K562 (cell line): ENCODE results near the gene HBM. TPM values are rescaled to one million over a fixed set of nuclear protein-coding genes. Genes with fewer than 3 reads are reported as not detected.

Experiments
- FOXO4 ChIP-seq: fragments of 450-650 bp; formaldehyde crosslinking; IDR thresholded peaks from 2 replicates; pipeline ENCODE4 v1.4.0; 2020; ENCODE audit warnings: mild to moderate bottlenecking, moderate library complexity
- HDAC1 ChIP-seq, 2 experiments: fragments of 450-650 bp; IDR thresholded peaks; 2 replicates each; pipeline ENCODE4 v1.6.1; 2016 to 2017; ENCODE audit warnings: inconsistent platforms in 1 of 2, mild to moderate bottlenecking in 1 of 2, moderate library complexity in 1 of 2
- MTA1 ChIP-seq: fragments of 450-650 bp; IDR thresholded peaks from 2 replicates; pipeline ENCODE4 v1.6.1; 2017; ENCODE audit warnings: borderline replicate concordance
- polyA plus RNA-seq, 8 experiments: library from polyadenylated mRNA; depleted of rRNA in 4 of 8; stranded (reverse) in 5 of 8; unstranded in 3 of 8; fragments of >200 nt; fragmentation: Nextera tagmentation in 2 of 8; fragmentation: Illumina TruSeq in 1 of 8; extraction: Ambion mirVana in 2 of 8; extraction: Trizol in 1 of 8; gene quantifications; 2 replicates each; pipeline versions ENCODE4 v1.2.1 to v1.2.3, GENCODE V29; 2011 to 2014; ENCODE audit warnings: inconsistent platforms in 1 of 8, missing spikeins in 1 of 8
- total RNA-seq, 7 experiments: library from RNA; depleted of rRNA in 6 of 7; stranded (reverse); fragments of >200 nt in 6 of 7; fragmentation: Illumina TruSeq in 2 of 7; extraction: Trizol in 2 of 7; gene quantifications; 2 replicates each; pipeline versions ENCODE4 v1.2.1 to v1.2.3, GENCODE V29; 2011 to 2021; ENCODE audit warnings: low replicate concordance in 1 of 7
- TF ChIP-seq, protein P1 (sequence below), 2 experiments: fragments of 450-650 bp; IDR thresholded peaks; 2 replicates each; pipeline ENCODE4 v1.6.1; 2018; ENCODE audit warnings: mild to moderate bottlenecking in 2 of 2, low read depth in 1 of 2; ENCODE audit not compliant: partially characterized antibody in 2 of 2

The HBM gene
- total and polyA plus RNA-seq, 9 of the 15 experiments (the other 6 are each of a cell fraction or from before 2014, with no cell fraction given) = not detected

DNA sequence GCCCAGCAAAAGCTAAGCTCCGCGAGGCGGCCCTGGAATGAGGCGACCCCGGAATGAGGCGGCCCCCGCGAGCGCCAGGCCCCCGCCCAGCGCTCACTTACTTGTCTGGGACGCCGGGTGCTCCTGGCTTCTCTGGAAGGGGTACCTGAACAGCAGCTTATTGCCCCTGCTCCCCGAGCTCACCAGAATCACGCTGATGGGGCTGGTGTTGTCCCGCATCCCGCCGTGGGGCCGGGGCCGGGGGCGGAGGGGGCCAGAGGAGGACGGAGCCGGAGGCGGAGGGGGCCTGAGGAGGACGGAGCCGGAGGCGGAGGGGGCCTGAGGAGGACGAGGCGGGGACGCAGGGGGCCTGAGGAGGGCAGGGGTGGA, 27.7 kb upstream of the HBM start (continued):
- TF ChIP-seq, protein P1, sequence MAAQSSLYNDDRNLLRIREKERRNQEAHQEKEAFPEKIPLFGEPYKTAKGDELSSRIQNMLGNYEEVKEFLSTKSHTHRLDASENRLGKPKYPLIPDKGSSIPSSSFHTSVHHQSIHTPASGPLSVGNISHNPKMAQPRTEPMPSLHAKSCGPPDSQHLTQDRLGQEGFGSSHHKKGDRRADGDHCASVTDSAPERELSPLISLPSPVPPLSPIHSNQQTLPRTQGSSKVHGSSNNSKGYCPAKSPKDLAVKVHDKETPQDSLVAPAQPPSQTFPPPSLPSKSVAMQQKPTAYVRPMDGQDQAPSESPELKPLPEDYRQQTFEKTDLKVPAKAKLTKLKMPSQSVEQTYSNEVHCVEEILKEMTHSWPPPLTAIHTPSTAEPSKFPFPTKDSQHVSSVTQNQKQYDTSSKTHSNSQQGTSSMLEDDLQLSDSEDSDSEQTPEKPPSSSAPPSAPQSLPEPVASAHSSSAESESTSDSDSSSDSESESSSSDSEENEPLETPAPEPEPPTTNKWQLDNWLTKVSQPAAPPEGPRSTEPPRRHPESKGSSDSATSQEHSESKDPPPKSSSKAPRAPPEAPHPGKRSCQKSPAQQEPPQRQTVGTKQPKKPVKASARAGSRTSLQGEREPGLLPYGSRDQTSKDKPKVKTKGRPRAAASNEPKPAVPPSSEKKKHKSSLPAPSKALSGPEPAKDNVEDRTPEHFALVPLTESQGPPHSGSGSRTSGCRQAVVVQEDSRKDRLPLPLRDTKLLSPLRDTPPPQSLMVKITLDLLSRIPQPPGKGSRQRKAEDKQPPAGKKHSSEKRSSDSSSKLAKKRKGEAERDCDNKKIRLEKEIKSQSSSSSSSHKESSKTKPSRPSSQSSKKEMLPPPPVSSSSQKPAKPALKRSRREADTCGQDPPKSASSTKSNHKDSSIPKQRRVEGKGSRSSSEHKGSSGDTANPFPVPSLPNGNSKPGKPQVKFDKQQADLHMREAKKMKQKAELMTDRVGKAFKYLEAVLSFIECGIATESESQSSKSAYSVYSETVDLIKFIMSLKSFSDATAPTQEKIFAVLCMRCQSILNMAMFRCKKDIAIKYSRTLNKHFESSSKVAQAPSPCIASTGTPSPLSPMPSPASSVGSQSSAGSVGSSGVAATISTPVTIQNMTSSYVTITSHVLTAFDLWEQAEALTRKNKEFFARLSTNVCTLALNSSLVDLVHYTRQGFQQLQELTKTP (IDR thresholded peaks at IDR 0.05; ENCODE audit: low read depth in 1 of 2, partially characterized antibody in 2 of 2) = peak in 1 of 2 experiments; percentile 5
- peak; percentile 74; the same call in 1 of the 2 replicates for TF ChIP-seq MTA1
- TF ChIP-seq HDAC1 (IDR thresholded peaks at IDR 0.05) = 0 out of 4 replicates have a peak, but pooled peaks of 1 of the 2 experiments have one; percentile 17
- TF ChIP-seq FOXO4 (CRISPR knock-in tag) = no peak
